Mucosa of descending colon (tissue), 3 donors: Measurements from ENCODE around the gene TRAPPC10. TPM values are rescaled to one million over a fixed set of nuclear protein-coding genes. Genes with fewer than 3 reads are reported as not detected.
A peak's percentile ranks its signal among the peaks of the same experiment; 100 is the strongest.

ENCODE experiments used
- ATAC-seq: fragments of 200-7000 bp; cut with Tn5 transposase; one replicate; pipeline ENCODE4 v1.9.1; 2020; ENCODE audit warnings: mild to moderate bottlenecking, moderate library complexity
- DNase-seq, 3 donors: peaks; one replicate each; pipeline ENCODE4 v3.0.0-alpha.2; 2020
- H3K36me3 ChIP-seq: fragments of 200-600 bp; one replicate; pipeline ENCODE4 v1.8.0; 2021; ENCODE audit warnings: low read depth, mild to moderate bottlenecking
- H3K4me1 ChIP-seq: fragments of 200-600 bp; one replicate; pipeline ENCODE4 v1.8.0; 2021; ENCODE audit warnings: low read depth, mild to moderate bottlenecking
- H3K4me3 ChIP-seq: fragments of 200-600 bp; one replicate; pipeline ENCODE4 v1.8.0; 2021; ENCODE audit warnings: mild to moderate bottlenecking
- H3K9me3 ChIP-seq: fragments of 200-600 bp; one replicate; pipeline ENCODE4 v1.8.0; 2021; ENCODE audit warnings: mild to moderate bottlenecking
- intact Hi-C, 2 donors: fragments of 100-400 bp; cut with DNase I in 1 of 2; cut with micrococcal nuclease in 1 of 2; formaldehyde crosslinking; loops; one replicate each; pipeline versions ENCODE4 v1.11.0 to v1.11.1; 2022; cut with DNase I, micrococcal nuclease
- total RNA-seq, 3 donors: library from RNA; stranded (reverse); fragmentation: NEBNext Ultra II Directional in 2 of 3; extraction: Animal tissue kit (Norgen Biotek cat#: 25700) in 2 of 3; gene quantifications; one replicate each; pipeline versions ENCODE4 v1.2.1 to v1.2.4, GENCODE V29; 2021 to 2023
- TF ChIP-seq, protein P1 (sequence below): fragments of 200-600 bp; IDR thresholded peaks from one replicate; pipeline ENCODE4 v1.8.0; 2022; ENCODE audit warnings: antibody characterized with exemption, mild to moderate bottlenecking
- donor health status: DM: no; HTN: no; CAD: no; lungs with moderate emphysema.
- donor health status: DM: no; HTN: no; CAD: no.
- donor health status: DM: no; HTN: yes; CAD: no.

The TRAPPC10 gene
- total RNA-seq, 3 donors from 2014 or later: 57.7 to 86.8 (median 61.9) TPM

DNA sequence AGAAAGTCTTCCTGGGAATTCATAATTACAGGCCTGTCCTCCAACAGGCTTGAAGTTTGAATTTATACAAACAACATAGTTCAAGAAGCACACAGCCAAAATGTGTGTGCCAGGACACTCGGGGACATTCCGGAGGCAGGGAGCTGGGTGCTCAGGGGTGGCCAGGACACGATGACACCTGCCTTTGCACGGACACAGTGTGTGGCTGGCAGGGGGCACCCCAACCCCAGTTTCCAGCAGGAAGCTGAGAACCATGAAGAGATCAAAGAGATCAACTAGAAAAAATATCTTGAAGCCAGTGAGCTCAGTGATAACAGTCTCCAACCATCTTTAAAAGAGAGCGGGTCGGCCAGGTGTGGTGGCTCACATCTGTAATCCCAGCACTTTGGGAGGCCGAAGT, 32.5 kb upstream of the TRAPPC10 start:
- DNase-seq (no peak), ATAC-seq (no peak)
- H3K4me3 ChIP-seq: no peak overlapping the region
- H3K9me3 ChIP-seq: no peaks in the 10 kb centered on the region
- TF ChIP-seq, protein P1, sequence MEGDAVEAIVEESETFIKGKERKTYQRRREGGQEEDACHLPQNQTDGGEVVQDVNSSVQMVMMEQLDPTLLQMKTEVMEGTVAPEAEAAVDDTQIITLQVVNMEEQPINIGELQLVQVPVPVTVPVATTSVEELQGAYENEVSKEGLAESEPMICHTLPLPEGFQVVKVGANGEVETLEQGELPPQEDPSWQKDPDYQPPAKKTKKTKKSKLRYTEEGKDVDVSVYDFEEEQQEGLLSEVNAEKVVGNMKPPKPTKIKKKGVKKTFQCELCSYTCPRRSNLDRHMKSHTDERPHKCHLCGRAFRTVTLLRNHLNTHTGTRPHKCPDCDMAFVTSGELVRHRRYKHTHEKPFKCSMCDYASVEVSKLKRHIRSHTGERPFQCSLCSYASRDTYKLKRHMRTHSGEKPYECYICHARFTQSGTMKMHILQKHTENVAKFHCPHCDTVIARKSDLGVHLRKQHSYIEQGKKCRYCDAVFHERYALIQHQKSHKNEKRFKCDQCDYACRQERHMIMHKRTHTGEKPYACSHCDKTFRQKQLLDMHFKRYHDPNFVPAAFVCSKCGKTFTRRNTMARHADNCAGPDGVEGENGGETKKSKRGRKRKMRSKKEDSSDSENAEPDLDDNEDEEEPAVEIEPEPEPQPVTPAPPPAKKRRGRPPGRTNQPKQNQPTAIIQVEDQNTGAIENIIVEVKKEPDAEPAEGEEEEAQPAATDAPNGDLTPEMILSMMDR: no peak
- no peaks in the 10 kb centered on the region for H3K4me1 ChIP-seq
- intact Hi-C loops: loop anchor here in 1 of 2 donors (5.0 kb wide), 1 partner anchor 167 kb away; no protein-coding TSS in a partner anchor
- H3K36me3 ChIP-seq: peaks cover 5% of the 10 kb centered on the region

DNA sequence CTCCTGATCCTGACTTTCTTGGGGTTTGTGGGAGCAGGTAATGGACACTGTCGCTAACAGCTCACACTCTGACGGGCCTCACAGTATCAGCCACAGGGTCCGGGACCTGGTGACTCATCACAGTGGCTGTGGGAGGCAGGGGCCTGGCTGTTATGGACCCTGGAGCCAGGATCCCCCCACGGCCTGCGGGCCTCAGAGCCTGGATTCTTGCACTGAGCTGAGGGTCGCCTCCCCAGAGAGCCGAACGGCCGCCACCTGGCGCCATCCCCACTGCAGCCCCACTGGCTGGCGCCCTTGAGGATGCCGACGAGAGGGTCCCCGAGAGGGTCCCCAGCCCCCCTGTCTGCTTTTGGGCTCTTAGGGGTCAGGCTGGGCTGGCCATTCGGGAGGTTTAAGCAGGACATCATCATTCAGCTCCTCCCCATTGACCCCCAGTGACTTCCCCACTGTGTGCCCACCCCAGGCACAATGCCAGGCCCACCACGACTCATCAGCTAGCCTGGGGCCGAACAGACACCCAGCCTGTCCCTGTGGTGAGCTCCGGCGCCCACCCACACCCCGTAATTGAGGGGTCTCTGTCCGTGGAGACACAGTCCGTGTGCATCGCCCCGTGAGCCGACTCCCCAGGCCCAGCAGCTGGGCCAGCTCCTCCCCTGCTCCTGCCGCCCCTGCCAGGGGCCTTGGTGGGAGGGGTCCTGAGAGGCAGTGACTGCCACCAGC, 30.8 kb upstream of the TRAPPC10 start:
- H3K36me3 ChIP-seq: peaks cover 5% of the 10 kb centered on the region
- no peak for ATAC-seq

DNA sequence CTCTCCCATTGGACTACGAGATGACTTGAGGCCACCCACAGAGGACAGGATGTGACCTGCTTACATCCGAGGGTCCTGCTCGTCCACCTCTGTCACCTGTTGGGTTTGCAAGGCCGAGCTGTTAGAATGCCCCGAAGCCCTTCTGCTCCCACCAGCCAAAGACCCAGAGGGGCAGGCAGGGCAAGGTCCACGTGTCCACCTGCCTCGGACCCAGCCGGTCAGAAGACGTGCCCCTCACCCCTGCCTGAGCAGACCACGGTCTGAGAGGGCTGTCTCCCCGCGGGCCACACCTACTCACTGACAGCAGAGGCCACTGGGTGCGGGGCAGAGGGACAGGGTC, 30.3 kb upstream of the TRAPPC10 start:
- intact Hi-C loops: no loop called here
- Histone ChIP-seq H3K36me3 (peaks cover 5% of the 10 kb centered on the region), H3K9me3 (no peaks in the 10 kb centered on the region), H3K4me3 (no peak overlapping the region), H3K4me1 (no peaks in the 10 kb centered on the region)
- TF ChIP-seq, protein P1: no peak
- peak in 1 of 3 donors; percentile 28 for DNase-seq
- no peak for ATAC-seq

More for the DNA sequence above, 30.8 kb upstream of the TRAPPC10 start:
- Histone ChIP-seq H3K4me1 (no peaks in the 10 kb centered on the region), H3K4me3 (no peak overlapping the region), H3K9me3 (no peaks in the 10 kb centered on the region)
- intact Hi-C loops: no loop called here
- TF ChIP-seq, protein P1: no peak
- DNase-seq: peak in 1 of 3 donors; percentile 34

DNA sequence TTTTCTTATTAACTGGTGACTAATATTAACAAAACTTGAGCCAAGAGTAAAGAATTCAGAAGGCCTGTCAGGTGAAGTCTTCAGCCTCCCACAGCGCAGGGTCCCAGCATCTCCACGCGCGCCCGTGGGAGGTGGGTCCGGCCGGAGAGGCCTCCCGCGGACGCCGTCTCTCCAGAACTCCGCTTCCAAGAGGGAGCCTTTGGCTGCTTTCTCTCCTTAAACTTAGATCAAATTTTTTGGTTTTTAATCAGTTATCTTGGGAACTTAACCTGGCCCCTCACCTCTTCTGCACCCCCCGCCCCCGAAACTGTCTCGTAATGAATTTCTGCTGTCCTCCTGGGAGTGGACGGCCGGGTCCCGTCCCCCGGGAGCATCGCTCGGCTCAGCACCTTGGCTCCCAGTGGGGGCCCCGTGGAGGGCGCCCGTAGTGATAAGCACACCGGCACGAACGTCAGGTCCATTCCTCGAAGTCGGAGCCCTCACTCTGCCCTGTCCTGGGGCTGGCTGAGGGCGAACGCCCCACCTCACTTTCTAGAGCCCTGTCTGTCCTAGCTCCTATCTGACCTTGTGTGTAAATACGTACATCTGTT, 29.5 kb upstream of the TRAPPC10 start:
- no peaks in the 10 kb centered on the region for H3K4me1 ChIP-seq
- H3K4me3 ChIP-seq: no peak overlapping the region
- TF ChIP-seq, protein P1: no peak
- DNase-seq: peak in 1 of 3 donors; percentile 34
- H3K9me3 ChIP-seq: no peaks in the 10 kb centered on the region
- H3K36me3 ChIP-seq: peaks cover 5% of the 10 kb centered on the region
- intact Hi-C loops: no loop called here
- no peak for ATAC-seq

DNA sequence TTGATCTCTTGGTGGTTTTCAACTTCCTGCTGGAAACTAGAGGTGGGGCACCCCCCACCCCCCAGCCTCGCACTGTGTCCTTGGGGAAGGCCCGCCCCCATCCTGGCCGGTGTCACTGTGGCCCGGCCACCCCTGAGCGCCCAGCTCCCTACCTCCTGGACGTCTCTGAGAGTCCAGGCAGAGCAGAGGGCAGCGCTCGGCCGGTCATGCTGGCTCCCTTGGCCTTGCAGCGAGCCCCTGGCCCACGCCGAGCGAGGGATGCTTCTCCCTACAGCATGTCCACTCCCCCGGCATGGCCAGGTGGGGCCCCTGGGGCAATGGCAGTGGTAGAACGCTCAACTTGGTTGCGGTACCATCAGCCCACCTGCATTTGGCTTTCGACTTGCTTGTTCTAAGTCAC, 28.7 kb upstream of the TRAPPC10 start:
- Histone ChIP-seq H3K4me3 (no peak overlapping the region), H3K4me1 (no peaks in the 10 kb centered on the region), H3K9me3 (no peaks in the 10 kb centered on the region), H3K36me3 (peaks cover 2% of the 10 kb centered on the region)
- DNase-seq: peak in 1 of 3 donors; percentile 33
- TF ChIP-seq, protein P1: no peak
- no peak for ATAC-seq
- intact Hi-C loops: no loop called here
